Measurements from ENCODE around the gene SND1. TPM values are rescaled to one million over a fixed set of nuclear protein-coding genes. Genes with fewer than 3 reads are reported as not detected.
A peak's percentile ranks its signal among the peaks of the same experiment; 100 is the strongest.

Gene SND1
- total RNA-seq, 1 experiment from 2014 or later: 147 TPM

- 0 out of 2 replicates have a peak, but pooled peaks cover 2% of the 10 kb centered on the region for H3K27me3 ChIP-seq
- H3K4me3 ChIP-seq: no peak overlapping the region
- H3K36me3 ChIP-seq: no peaks in the 10 kb centered on the region
- no peaks in the 10 kb centered on the region for H3K4me1 ChIP-seq
- H3K9me3 ChIP-seq (replicated peaks): no peaks in the 10 kb centered on the region
- no peak for DNase-seq
- no peak overlapping the region for H3K27ac ChIP-seq
These were observed 479.1 kb downstream of the SND1 start for GRCh38 chr7:128131115-128131514.

- H3K36me3 ChIP-seq: no peaks in the 10 kb centered on the region
- H3K4me3 ChIP-seq: no peak overlapping the region
- no peaks in the 10 kb centered on the region for H3K9me3 ChIP-seq (replicated peaks)
- H3K27me3 ChIP-seq: 0 out of 2 replicates have a peak, but pooled peaks cover 2% of the 10 kb centered on the region
- no peak for DNase-seq
- H3K27ac ChIP-seq: no peak overlapping the region
- no peaks in the 10 kb centered on the region for H3K4me1 ChIP-seq
These were observed 479.7 kb downstream of the SND1 start for GRCh38 chr7:128131731-128132130.

GRCh38 chr7:128132426-128133069 is 480.6 kb downstream of the SND1 start:
- Histone ChIP-seq H3K27ac (no peak overlapping the region), H3K4me3 (no peak overlapping the region), H3K36me3 (no peaks in the 10 kb centered on the region), H3K9me3 (replicated peaks) (no peaks in the 10 kb centered on the region), H3K4me1 (no peaks in the 10 kb centered on the region), H3K27me3 (0 out of 2 replicates have a peak, but pooled peaks cover 2% of the 10 kb centered on the region)
- DNase-seq: no peak

- peak in 1 of 2 experiments; percentile 44 for DNase-seq
- Histone ChIP-seq H3K4me3 (peak overlapping the region; percentile 62), H3K9me3 (replicated peaks) (no peaks in the 10 kb centered on the region), H3K36me3 (no peaks in the 10 kb centered on the region), H3K27ac (no peak overlapping the region), H3K27me3 (0 out of 2 replicates have a peak, but pooled peaks cover under 1% of the 10 kb centered on the region), H3K4me1 (no peaks in the 10 kb centered on the region)
These were observed 483.1 kb downstream of the SND1 start for GRCh38 chr7:128135159-128135514.

DNA sequence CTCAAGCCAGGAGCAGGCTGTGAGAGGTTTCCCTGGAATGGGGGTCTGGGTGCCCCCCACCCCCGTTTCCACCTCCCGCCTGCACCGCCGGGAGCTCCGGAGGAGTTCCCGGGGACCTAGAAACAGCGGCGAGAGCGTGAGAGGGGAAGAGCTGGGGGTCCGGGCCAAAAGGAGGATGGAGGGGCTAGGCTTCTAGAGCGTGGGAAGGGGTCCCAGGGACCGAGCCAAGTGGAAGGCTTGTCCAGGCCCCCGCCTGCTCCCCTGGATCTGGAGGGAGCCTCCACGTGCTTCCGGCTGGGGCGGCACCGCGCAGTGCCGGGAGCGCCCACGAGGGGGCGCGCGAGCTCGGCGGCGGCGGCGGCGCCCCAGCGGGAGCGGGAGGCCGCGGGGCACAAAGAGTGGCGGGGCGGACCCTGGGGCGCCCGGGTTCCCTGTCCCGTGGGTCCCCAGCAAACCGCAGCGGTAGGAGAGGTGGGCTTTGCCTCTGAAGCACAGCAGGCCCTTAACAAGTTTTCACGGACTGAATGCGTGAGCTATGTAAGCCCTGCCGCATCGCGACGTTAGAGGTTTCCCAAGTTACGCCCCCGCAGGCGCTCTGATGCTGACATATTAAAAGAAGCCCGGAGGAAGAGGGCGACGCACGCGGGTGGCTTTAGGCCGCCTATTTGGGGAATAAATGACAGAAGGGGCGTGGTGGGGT is 483.7 kb downstream of the SND1 start:
- Histone ChIP-seq H3K36me3 (no peaks in the 10 kb centered on the region), H3K9me3 (replicated peaks) (no peaks in the 10 kb centered on the region), H3K27me3 (no peaks in the 10 kb centered on the region), H3K4me3 (peak overlapping the region; percentile 62), H3K27ac (no peak overlapping the region), H3K4me1 (no peaks in the 10 kb centered on the region)
- DNase-seq: peak; percentile 53 to 71

DNA sequence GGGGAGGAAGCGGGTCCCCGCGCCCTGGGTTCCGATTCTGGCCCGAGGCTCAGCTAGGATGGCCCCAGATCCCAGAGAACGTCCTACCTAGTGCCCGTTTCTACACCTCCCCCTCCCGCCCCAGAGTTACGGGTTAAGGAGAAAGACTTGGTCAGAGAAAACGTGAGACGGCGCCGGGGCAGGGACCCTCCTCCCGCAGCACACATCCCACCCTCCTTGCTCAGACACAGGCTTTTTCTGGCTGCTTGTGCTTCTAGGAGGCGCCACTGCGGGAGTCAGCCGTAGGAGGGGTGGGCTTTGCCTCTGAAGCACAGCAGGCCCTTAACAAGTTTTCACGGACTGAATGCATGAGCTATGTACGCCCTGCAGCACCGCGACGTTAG is 484.2 kb downstream of the SND1 start:
- Histone ChIP-seq H3K9me3 (replicated peaks) (no peaks in the 10 kb centered on the region), H3K4me3 (peak overlapping the region; percentile 62), H3K27me3 (no peaks in the 10 kb centered on the region), H3K4me1 (no peaks in the 10 kb centered on the region), H3K27ac (no peak overlapping the region), H3K36me3 (no peaks in the 10 kb centered on the region)
- DNase-seq: no peak

- no peak overlapping the region for H3K27ac ChIP-seq
- no peaks in the 10 kb centered on the region for H3K27me3 ChIP-seq
- no peaks in the 10 kb centered on the region for H3K4me1 ChIP-seq
- H3K9me3 ChIP-seq (replicated peaks): no peaks in the 10 kb centered on the region
- no peak for DNase-seq
- no peaks in the 10 kb centered on the region for H3K36me3 ChIP-seq
- H3K4me3 ChIP-seq: no peak overlapping the region
These were observed 485.2 kb downstream of the SND1 start for GRCh38 chr7:128137181-128137580.

GRCh38 chr7:128139406-128139805 is 487.4 kb downstream of the SND1 start:
- Histone ChIP-seq H3K4me3 (no peak overlapping the region), H3K27me3 (no peaks in the 10 kb centered on the region), H3K36me3 (no peaks in the 10 kb centered on the region), H3K9me3 (replicated peaks) (no peaks in the 10 kb centered on the region), H3K4me1 (no peaks in the 10 kb centered on the region), H3K27ac (no peak overlapping the region)
- no peak for DNase-seq

DNA sequence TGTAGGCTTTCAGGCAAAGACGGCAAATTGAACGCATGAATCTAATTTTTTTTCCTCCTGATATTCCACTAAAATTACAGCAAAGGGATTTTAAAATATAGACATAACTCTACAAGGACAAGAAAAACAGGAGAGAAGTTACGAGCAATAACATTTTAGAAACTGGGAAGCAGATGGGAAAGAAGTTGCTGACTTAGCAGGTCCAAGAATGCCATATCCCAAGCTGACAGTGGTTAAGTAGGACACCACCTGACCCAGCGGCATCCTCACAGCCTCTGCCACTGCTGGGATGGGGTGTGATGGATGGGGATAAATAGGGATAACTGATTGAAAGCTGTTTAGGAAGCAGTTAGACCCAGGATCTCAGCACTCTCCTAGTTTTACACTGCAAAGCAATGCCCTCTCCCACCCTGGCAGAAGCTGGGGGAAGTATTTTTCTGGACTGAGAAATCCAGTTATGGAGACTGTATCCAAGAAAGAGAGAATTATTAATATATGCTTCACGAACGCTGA is 489.7 kb downstream of the SND1 start:
- Histone ChIP-seq H3K4me3 (no peak overlapping the region), H3K9me3 (replicated peaks) (no peaks in the 10 kb centered on the region), H3K36me3 (no peaks in the 10 kb centered on the region), H3K4me1 (no peaks in the 10 kb centered on the region), H3K27ac (no peak overlapping the region), H3K27me3 (no peaks in the 10 kb centered on the region)
- DNase-seq: no peak

Other genes starting within 250 kb of the SND1 start
- 12.9 and 14.5 TPM in 2 replicates for gene GCC1, start 66.6 kb upstream of the SND1 start, total RNA-seq (2014; rRNA removed; shearing (Covaris generic))
- gene ARF5, start 63.8 kb upstream of the SND1 start, total RNA-seq (2014; rRNA removed; shearing (Covaris generic)): 120 and 152 TPM in 2 replicates
- gene FSCN3, start 58.5 kb upstream of the SND1 start, total RNA-seq (2014; rRNA removed; shearing (Covaris generic)): 1.6 and 1.7 TPM in 2 replicates
- not detected in 2 replicates for gene PAX4, start 34.1 kb upstream of the SND1 start, total RNA-seq (2014; rRNA removed; shearing (Covaris generic))